Measurements from ENCODE around the gene PIK3R3.
"Not testable (repeated sequence)": the region's sequence is repeated elsewhere in the genome, so short reads cannot be mapped to it uniquely, and the experiment has no call there.

Gene PIK3R3

DNA sequence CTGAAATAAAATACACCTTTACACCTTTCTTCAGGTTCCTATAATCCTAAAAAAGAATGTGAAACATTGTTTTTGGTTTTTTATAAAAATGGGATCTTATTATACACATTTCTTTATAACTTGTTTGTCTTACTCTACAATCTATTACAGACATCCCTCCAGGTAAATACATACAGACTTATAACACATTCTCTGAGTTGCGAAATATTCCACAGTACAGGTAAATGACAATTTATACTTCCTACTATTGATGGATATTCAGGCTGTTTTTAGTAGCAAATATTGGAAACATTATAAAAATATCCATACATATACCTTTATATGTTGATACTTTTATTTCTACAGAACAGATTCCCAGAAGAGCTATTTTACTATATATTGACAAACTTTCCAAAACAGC, 20.3 kb downstream of the PIK3R3 start:
- H3K9me3 ChIP-seq (ENCODE audit: control insufficient read depth in 2 of 2, low read length in 2 of 2): no peaks in the 10 kb centered on the region
- no peaks in the 10 kb centered on the region for H3K4me1 ChIP-seq (ENCODE audit: control insufficient read depth in 2 of 2, insufficient read depth in 2 of 2, low read length in 2 of 2)
- no peak overlapping the region for H3K9ac ChIP-seq (ENCODE audit: low read depth in 1 of 2, low read length in 2 of 2)
- H3K36me3 ChIP-seq (ENCODE audit: control insufficient read depth in 2 of 2, insufficient read depth in 2 of 2, low read length in 2 of 2): no peaks in the 10 kb centered on the region
- H3K27me3 ChIP-seq (ENCODE audit: control insufficient read depth in 2 of 2, insufficient read depth in 2 of 2, low read length in 2 of 2): no peaks in the 10 kb centered on the region
- H3K27ac ChIP-seq (ENCODE audit: low read depth in 2 of 2, low read length in 2 of 2): no peak overlapping the region
- H3K4me3 ChIP-seq (ENCODE audit: low read length in 2 of 2): no peak overlapping the region

DNA sequence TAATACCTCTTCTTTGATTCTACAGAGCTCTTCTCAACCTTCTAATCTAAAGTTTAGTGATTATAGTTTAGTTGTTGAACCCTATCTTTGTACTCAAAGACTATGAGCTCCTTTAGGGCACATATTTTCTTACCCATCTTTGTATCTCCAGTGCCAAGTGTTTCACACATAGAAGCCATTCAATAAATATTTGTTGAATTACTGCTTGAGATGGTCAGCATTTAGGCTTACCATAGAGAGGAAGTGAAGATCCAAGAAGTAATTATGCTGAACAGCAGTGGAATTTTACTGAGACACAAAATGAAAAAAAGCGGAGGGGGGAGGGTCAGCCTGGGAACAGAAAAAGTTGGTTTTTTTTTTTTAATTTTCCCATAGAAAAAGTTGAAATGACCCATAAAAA, 21.9 kb downstream of the PIK3R3 start:
- no peaks in the 10 kb centered on the region for H3K27me3 ChIP-seq (ENCODE audit: control insufficient read depth in 2 of 2, insufficient read depth in 2 of 2, low read length in 2 of 2)
- no peak overlapping the region for H3K27ac ChIP-seq (ENCODE audit: low read depth in 2 of 2, low read length in 2 of 2)
- H3K4me1 ChIP-seq (ENCODE audit: control insufficient read depth in 2 of 2, insufficient read depth in 2 of 2, low read length in 2 of 2): no peaks in the 10 kb centered on the region
- no peak overlapping the region for H3K9ac ChIP-seq (ENCODE audit: low read depth in 1 of 2, low read length in 2 of 2)
- no peaks in the 10 kb centered on the region for H3K36me3 ChIP-seq (ENCODE audit: control insufficient read depth in 2 of 2, insufficient read depth in 2 of 2, low read length in 2 of 2)
- no peak overlapping the region for H3K4me3 ChIP-seq (ENCODE audit: low read length in 2 of 2)
- H3K9me3 ChIP-seq (ENCODE audit: control insufficient read depth in 2 of 2, low read length in 2 of 2): no peaks in the 10 kb centered on the region

DNA sequence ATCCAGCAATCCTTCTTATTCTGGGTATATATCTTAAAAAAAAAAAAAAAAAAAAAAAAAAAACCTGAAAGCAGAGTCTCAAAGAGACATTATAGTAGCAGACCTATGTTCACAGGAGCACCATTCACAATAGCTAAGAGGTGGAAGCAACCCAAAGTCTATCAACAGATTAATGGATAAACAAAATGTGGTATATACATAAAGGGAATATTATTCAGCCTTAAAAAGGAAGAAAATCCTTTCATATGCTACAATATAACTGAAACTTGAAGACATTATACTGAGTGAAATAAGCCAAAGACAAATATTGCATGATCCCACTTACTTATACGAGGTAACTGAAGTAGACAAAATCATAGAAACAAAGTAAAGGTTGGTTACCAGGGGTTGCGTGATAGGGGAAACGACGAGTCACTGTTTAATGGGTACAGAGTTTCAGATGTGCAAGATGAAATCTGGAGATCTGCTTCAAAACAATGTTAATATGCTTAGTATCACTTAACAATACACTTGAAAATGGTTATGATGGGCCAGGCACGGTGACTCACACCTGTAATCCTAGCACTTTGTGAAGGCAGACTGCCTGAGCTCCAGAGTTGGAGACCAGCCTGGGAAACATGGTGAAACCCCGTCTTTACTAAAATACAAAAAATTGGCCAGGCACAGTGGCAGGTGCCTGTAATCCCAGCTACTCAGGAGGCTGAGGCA, 29.5 kb downstream of the PIK3R3 start:
- Histone ChIP-seq H3K9me3 (ENCODE audit: control insufficient read depth in 2 of 2, low read length in 2 of 2) (no peaks in the 10 kb centered on the region), H3K27ac (ENCODE audit: low read depth in 2 of 2, low read length in 2 of 2) (no peak overlapping the region), H3K4me3 (ENCODE audit: low read length in 2 of 2) (no peak overlapping the region), H3K27me3 (ENCODE audit: control insufficient read depth in 2 of 2, insufficient read depth in 2 of 2, low read length in 2 of 2) (no peaks in the 10 kb centered on the region), H3K36me3 (ENCODE audit: control insufficient read depth in 2 of 2, insufficient read depth in 2 of 2, low read length in 2 of 2) (no peaks in the 10 kb centered on the region), H3K4me1 (ENCODE audit: control insufficient read depth in 2 of 2, insufficient read depth in 2 of 2, low read length in 2 of 2) (no peaks in the 10 kb centered on the region), H3K9ac (ENCODE audit: low read depth in 1 of 2, low read length in 2 of 2) (no peak overlapping the region)

- Histone ChIP-seq H3K9me3 (ENCODE audit: control insufficient read depth in 2 of 2, low read length in 2 of 2) (no peaks in the 10 kb centered on the region), H3K27ac (ENCODE audit: low read depth in 2 of 2, low read length in 2 of 2) (no peak overlapping the region), H3K36me3 (ENCODE audit: control insufficient read depth in 2 of 2, insufficient read depth in 2 of 2, low read length in 2 of 2) (no peaks in the 10 kb centered on the region), H3K4me1 (ENCODE audit: control insufficient read depth in 2 of 2, insufficient read depth in 2 of 2, low read length in 2 of 2) (no peaks in the 10 kb centered on the region), H3K27me3 (ENCODE audit: control insufficient read depth in 2 of 2, insufficient read depth in 2 of 2, low read length in 2 of 2) (no peaks in the 10 kb centered on the region), H3K9ac (ENCODE audit: low read depth in 1 of 2, low read length in 2 of 2) (no peak overlapping the region), H3K4me3 (ENCODE audit: low read length in 2 of 2) (no peak overlapping the region)
Measured at GRCh38 chr1:46099215-46099614, 33.2 kb downstream of the PIK3R3 start.

DNA sequence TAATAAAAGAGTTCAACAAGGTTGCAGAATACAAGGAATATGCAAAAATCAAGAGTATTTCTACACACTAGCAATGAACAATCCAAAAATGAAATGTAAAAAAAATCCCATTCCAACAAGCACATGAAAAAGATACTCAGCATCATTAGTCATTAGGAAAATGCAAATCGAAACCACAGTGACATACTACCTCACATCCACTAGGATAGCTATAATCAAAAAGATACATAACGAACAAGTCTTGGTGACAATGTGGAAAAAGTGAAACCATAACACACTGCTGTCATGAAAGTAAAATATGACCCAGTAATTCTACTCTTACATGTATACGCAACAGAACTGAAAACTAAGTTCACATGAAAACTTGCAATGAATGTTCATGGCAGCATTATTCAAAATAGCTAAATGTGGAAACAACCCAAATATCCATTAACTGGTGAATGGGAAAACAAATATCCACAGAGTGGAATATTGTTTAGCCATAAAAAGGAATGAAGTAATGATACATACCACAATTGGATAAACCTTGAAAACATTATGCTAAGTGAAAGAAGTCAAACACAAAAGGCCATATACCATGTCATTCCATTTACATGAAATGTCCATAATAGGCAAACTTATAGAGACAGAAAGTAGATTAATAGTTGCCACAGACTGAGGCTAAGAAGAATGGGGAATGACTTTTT, 34.3 kb downstream of the PIK3R3 start:
- no peak overlapping the region for H3K27ac ChIP-seq (ENCODE audit: low read depth in 2 of 2, low read length in 2 of 2)
- H3K9me3 ChIP-seq (ENCODE audit: control insufficient read depth in 2 of 2, low read length in 2 of 2): no peaks in the 10 kb centered on the region
- H3K4me1 ChIP-seq (ENCODE audit: control insufficient read depth in 2 of 2, insufficient read depth in 2 of 2, low read length in 2 of 2): no peaks in the 10 kb centered on the region
- no peak overlapping the region for H3K4me3 ChIP-seq (ENCODE audit: low read length in 2 of 2)
- H3K27me3 ChIP-seq (ENCODE audit: control insufficient read depth in 2 of 2, insufficient read depth in 2 of 2, low read length in 2 of 2): no peaks in the 10 kb centered on the region
- H3K36me3 ChIP-seq (ENCODE audit: control insufficient read depth in 2 of 2, insufficient read depth in 2 of 2, low read length in 2 of 2): no peaks in the 10 kb centered on the region
- no peak overlapping the region for H3K9ac ChIP-seq (ENCODE audit: low read depth in 1 of 2, low read length in 2 of 2)

- no peaks in the 10 kb centered on the region for H3K27me3 ChIP-seq (ENCODE audit: control insufficient read depth in 2 of 2, insufficient read depth in 2 of 2, low read length in 2 of 2)
- H3K27ac ChIP-seq (ENCODE audit: low read depth in 2 of 2, low read length in 2 of 2): no peak overlapping the region
- no peaks in the 10 kb centered on the region for H3K4me1 ChIP-seq (ENCODE audit: control insufficient read depth in 2 of 2, insufficient read depth in 2 of 2, low read length in 2 of 2)
- H3K9ac ChIP-seq (ENCODE audit: low read depth in 1 of 2, low read length in 2 of 2): no peak overlapping the region
- H3K4me3 ChIP-seq (ENCODE audit: low read length in 2 of 2): no peak overlapping the region
- no peaks in the 10 kb centered on the region for H3K36me3 ChIP-seq (ENCODE audit: control insufficient read depth in 2 of 2, insufficient read depth in 2 of 2, low read length in 2 of 2)
- no peaks in the 10 kb centered on the region for H3K9me3 ChIP-seq (ENCODE audit: control insufficient read depth in 2 of 2, low read length in 2 of 2)
Measured at GRCh38 chr1:46097149-46097472, 35.3 kb downstream of the PIK3R3 start.

DNA sequence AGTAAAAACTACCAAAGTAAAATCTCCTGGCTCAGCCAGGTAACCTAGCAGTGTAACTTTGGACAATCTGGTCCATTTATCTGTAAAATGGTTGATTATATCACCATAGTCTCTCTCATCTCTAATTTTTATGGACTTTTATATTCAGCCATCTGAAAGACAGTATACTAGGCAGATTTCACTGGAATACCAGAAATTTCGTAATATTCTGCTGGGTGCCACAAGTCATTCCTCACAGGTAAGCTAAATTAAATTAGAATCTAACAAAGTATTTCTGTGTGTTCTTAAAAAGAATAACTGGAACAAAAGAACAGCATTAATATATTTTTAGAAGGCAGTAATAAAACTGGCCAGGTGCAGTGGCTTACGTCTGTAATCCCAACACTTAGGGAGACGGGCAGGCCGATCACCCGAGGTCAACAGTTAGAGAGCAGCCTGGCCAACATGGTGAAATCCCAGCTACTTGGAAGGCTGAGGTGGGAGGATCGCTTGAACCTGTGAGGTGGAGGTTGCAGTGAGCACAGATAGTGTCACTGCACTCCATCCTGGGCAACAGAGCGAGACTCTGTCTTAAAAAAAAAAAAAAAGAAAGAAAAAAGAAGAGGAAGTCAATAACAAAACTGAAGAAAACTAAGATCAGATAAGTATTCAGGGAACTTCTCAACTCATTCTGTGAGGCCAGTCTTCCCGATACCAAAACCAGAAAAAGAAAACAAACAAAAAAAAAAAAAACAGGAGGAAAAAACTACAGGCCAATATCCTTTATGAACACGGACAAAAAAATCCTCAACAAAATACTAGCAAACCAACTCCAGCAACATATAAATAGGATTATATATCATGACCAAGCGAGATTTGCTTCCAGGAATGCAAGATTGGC, 35.9 kb downstream of the PIK3R3 start:
- no peak overlapping the region for H3K4me3 ChIP-seq (ENCODE audit: low read length in 2 of 2)
- no peak overlapping the region for H3K9ac ChIP-seq (ENCODE audit: low read depth in 1 of 2, low read length in 2 of 2)
- no peaks in the 10 kb centered on the region for H3K27me3 ChIP-seq (ENCODE audit: control insufficient read depth in 2 of 2, insufficient read depth in 2 of 2, low read length in 2 of 2)
- no peaks in the 10 kb centered on the region for H3K4me1 ChIP-seq (ENCODE audit: control insufficient read depth in 2 of 2, insufficient read depth in 2 of 2, low read length in 2 of 2)
- no peak overlapping the region for H3K27ac ChIP-seq (ENCODE audit: low read depth in 2 of 2, low read length in 2 of 2)
- no peaks in the 10 kb centered on the region for H3K36me3 ChIP-seq (ENCODE audit: control insufficient read depth in 2 of 2, insufficient read depth in 2 of 2, low read length in 2 of 2)
- no peaks in the 10 kb centered on the region for H3K9me3 ChIP-seq (ENCODE audit: control insufficient read depth in 2 of 2, low read length in 2 of 2)

DNA sequence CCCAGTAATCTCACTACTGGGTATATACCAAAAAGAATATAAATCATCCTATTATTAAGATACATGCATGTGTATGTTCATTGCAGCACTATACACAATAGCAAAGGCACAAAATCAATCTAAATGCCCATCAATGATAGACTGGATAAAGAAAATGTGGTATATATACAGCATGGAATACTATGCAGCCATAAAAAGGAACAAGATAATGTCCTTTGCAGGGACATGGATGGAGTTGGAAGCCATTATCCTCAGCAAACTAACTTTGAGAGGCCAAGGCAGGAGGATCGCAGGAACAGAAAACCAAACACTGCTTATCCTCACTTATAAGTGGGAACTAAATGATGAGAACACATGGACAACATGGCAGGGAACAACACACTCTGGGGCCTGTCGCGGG, 37.3 kb downstream of the PIK3R3 start:
- H3K27ac ChIP-seq (ENCODE audit: low read depth in 2 of 2, low read length in 2 of 2); H3K36me3 ChIP-seq (ENCODE audit: control insufficient read depth in 2 of 2, insufficient read depth in 2 of 2, low read length in 2 of 2): not testable (repeated sequence)

DNA sequence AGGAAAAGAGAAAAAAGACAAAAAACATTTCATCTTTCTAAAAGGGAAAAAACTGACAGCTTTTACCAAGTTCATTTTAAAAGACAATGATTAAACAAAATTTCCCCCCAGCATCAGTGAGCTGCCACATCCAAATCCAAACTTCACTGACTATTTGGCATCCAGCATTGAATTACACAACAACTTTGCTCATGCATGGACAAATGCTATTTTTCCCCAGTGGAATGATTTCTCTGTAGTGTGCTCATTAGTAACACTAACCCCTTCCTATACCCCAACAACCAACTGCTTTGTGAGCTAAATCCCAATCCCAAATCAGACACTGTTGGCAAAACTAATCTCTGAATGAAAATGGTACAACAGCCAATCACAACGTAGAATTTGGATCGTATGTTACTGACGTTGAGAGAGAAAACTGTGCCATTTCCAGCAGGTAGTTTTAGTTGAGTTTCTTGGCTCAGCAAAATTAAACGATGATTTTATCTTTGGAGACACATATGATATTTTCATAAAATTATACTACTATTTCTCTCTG, 37.9 kb downstream of the PIK3R3 start:
- no peak overlapping the region for H3K4me3 ChIP-seq (ENCODE audit: low read length in 2 of 2)
- H3K27me3 ChIP-seq (ENCODE audit: control insufficient read depth in 2 of 2, insufficient read depth in 2 of 2, low read length in 2 of 2): no peaks in the 10 kb centered on the region
- H3K27ac ChIP-seq (ENCODE audit: low read depth in 2 of 2, low read length in 2 of 2): no peak overlapping the region
- no peaks in the 10 kb centered on the region for H3K4me1 ChIP-seq (ENCODE audit: control insufficient read depth in 2 of 2, insufficient read depth in 2 of 2, low read length in 2 of 2)
- H3K9ac ChIP-seq (ENCODE audit: low read depth in 1 of 2, low read length in 2 of 2): no peak overlapping the region
- H3K9me3 ChIP-seq (ENCODE audit: control insufficient read depth in 2 of 2, low read length in 2 of 2): no peaks in the 10 kb centered on the region
- no peaks in the 10 kb centered on the region for H3K36me3 ChIP-seq (ENCODE audit: control insufficient read depth in 2 of 2, insufficient read depth in 2 of 2, low read length in 2 of 2)

More for the DNA sequence above, 37.3 kb downstream of the PIK3R3 start:
- H3K27me3 ChIP-seq (ENCODE audit: control insufficient read depth in 2 of 2, insufficient read depth in 2 of 2, low read length in 2 of 2); H3K4me1 ChIP-seq (ENCODE audit: control insufficient read depth in 2 of 2, insufficient read depth in 2 of 2, low read length in 2 of 2); H3K9me3 ChIP-seq (ENCODE audit: control insufficient read depth in 2 of 2, low read length in 2 of 2); H3K4me3 ChIP-seq (ENCODE audit: low read length in 2 of 2); H3K9ac ChIP-seq (ENCODE audit: low read depth in 1 of 2, low read length in 2 of 2): not testable (repeated sequence)

GRCh38 chr1:46093832-46094231, 38.6 kb downstream of the PIK3R3 start:
- not testable (repeated sequence) for H3K4me3 ChIP-seq (ENCODE audit: low read length in 2 of 2)

More at GRCh38 chr1:46093832-46094231, 38.6 kb downstream of the PIK3R3 start:
- not testable (repeated sequence) for H3K4me1 ChIP-seq (ENCODE audit: control insufficient read depth in 2 of 2, insufficient read depth in 2 of 2, low read length in 2 of 2); H3K36me3 ChIP-seq (ENCODE audit: control insufficient read depth in 2 of 2, insufficient read depth in 2 of 2, low read length in 2 of 2); H3K27ac ChIP-seq (ENCODE audit: low read depth in 2 of 2, low read length in 2 of 2); H3K9ac ChIP-seq (ENCODE audit: low read depth in 1 of 2, low read length in 2 of 2); H3K27me3 ChIP-seq (ENCODE audit: control insufficient read depth in 2 of 2, insufficient read depth in 2 of 2, low read length in 2 of 2); H3K9me3 ChIP-seq (ENCODE audit: control insufficient read depth in 2 of 2, low read length in 2 of 2)
